Esophagus muscularis mucosa (tissue), 4 donors: ENCODE measurements around the gene FFAR1.

Experiments
- EP300 ChIP-seq: sonication (generic); formaldehyde crosslinking; IDR thresholded peaks from one replicate; pipeline ENCODE4 v1.6.1; 2017; ENCODE audit warnings: antibody characterized with exemption
- POLR2A ChIP-seq: fragments of 450-650 bp; IDR thresholded peaks from one replicate; pipeline ENCODE4 v1.6.1; 2017; ENCODE audit warnings: antibody characterized with exemption, moderate library complexity, mild to moderate bottlenecking, low read depth
- POLR2AphosphoS5 ChIP-seq, 2 donors: sonication (generic); formaldehyde crosslinking; IDR thresholded peaks; one replicate each; pipeline ENCODE4 v1.6.1; 2017; ENCODE audit warnings: antibody characterized with exemption in 2 of 2
- TF ChIP-seq, protein P1 (sequence below), 3 experiments: fragments of 200-600 bp in 2 of 3; fragments of 450-650 bp in 1 of 3; sonication (generic) in 2 of 3; IDR thresholded peaks; one replicate each; pipeline ENCODE4 v1.5.1; 2017 to 2019; ENCODE audit warnings: antibody characterized with exemption in 3 of 3, mild to moderate bottlenecking in 2 of 3, moderate library complexity in 1 of 3

DNA sequence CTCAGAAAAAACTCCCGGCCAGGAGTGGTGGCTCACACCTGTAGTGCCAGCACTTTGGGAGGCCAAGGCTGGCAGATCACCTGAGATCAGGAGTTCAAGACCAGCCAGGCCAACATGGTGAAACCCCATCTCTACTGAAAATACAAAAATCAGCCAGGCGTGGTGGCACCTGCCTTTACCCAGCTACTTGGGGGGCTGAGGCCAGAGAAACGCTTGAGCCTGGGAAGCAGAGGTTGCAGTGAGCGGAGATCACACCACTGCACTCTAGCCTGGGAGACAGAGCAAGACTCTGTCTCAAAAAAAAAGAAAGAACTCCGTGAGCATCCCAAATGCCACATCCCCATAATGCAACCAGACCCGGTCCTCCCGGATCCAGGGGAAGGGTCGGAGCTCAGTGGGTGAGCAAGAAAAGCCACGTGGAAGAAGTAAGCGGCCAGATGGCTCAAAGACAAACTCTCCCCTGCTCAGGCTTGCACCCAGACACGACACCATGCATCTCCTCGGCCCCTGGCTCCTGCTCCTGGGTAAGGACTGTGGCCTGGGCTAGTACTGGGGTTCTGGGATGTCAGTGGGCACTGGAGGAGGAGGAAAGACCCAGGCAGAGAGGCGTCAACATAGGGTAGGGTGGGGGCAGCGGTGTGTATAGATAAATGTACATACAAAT, 16.0 kb upstream of the FFAR1 start:
- TF ChIP-seq EP300 = no peak
- TF ChIP-seq POLR2A = no peak
- TF ChIP-seq, protein P1, sequence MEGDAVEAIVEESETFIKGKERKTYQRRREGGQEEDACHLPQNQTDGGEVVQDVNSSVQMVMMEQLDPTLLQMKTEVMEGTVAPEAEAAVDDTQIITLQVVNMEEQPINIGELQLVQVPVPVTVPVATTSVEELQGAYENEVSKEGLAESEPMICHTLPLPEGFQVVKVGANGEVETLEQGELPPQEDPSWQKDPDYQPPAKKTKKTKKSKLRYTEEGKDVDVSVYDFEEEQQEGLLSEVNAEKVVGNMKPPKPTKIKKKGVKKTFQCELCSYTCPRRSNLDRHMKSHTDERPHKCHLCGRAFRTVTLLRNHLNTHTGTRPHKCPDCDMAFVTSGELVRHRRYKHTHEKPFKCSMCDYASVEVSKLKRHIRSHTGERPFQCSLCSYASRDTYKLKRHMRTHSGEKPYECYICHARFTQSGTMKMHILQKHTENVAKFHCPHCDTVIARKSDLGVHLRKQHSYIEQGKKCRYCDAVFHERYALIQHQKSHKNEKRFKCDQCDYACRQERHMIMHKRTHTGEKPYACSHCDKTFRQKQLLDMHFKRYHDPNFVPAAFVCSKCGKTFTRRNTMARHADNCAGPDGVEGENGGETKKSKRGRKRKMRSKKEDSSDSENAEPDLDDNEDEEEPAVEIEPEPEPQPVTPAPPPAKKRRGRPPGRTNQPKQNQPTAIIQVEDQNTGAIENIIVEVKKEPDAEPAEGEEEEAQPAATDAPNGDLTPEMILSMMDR (IDR thresholded peaks at IDR 0.05) = no peak
- TF ChIP-seq POLR2AphosphoS5 (IDR thresholded peaks at IDR 0.05) = no peak
